ENCODE results near the gene CSMD2.

The CSMD2 gene

GRCh38 chr1:33470495-33471012 is 694.5 kb downstream of the CSMD2 start:
- TF ChIP-seq CTCF (conservative IDR thresholded peaks at IDR 0.05; ENCODE audit: low read length), result peak; percentile 83
- DNase-seq (ENCODE audit: low read depth), result peak; percentile 83
- no peak overlapping the region for H3K4me3 ChIP-seq (ENCODE audit: low read length)

- DNase-seq (ENCODE audit: low read depth), result no peak
- no peak overlapping the region for H3K4me3 ChIP-seq (ENCODE audit: low read length)
- TF ChIP-seq CTCF (conservative IDR thresholded peaks at IDR 0.05; ENCODE audit: low read length), result no peak
Measured at GRCh38 chr1:33469691-33470090, 695.3 kb downstream of the CSMD2 start.

- no peak for TF ChIP-seq CTCF (conservative IDR thresholded peaks at IDR 0.05; ENCODE audit: low read length)
- no peak for DNase-seq (ENCODE audit: low read depth)
- H3K4me3 ChIP-seq (ENCODE audit: low read length), result no peak overlapping the region
Measured at GRCh38 chr1:33468967-33469366, 696.1 kb downstream of the CSMD2 start.

GRCh38 chr1:33468531-33468930 is 696.5 kb downstream of the CSMD2 start:
- no peak overlapping the region for H3K4me3 ChIP-seq (ENCODE audit: low read length)
- DNase-seq (ENCODE audit: low read depth), result no peak
- no peak for TF ChIP-seq CTCF (conservative IDR thresholded peaks at IDR 0.05; ENCODE audit: low read length)

- no peak for DNase-seq (ENCODE audit: low read depth)
- no peak for TF ChIP-seq CTCF (conservative IDR thresholded peaks at IDR 0.05; ENCODE audit: low read length)
- H3K4me3 ChIP-seq (ENCODE audit: low read length), result no peak overlapping the region
Measured at GRCh38 chr1:33468011-33468410, 697.0 kb downstream of the CSMD2 start.

- H3K4me3 ChIP-seq (ENCODE audit: low read length), result no peak overlapping the region
- no peak for TF ChIP-seq CTCF (conservative IDR thresholded peaks at IDR 0.05; ENCODE audit: low read length)
- DNase-seq (ENCODE audit: low read depth), result no peak
Measured at GRCh38 chr1:33466159-33466558, 698.9 kb downstream of the CSMD2 start.

- TF ChIP-seq CTCF (conservative IDR thresholded peaks at IDR 0.05; ENCODE audit: low read length), result no peak
- no peak overlapping the region for H3K4me3 ChIP-seq (ENCODE audit: low read length)
- no peak for DNase-seq (ENCODE audit: low read depth)
Measured at GRCh38 chr1:33465316-33465715, 699.7 kb downstream of the CSMD2 start.

Measured in AG10803 (cell line).